Bronchial epithelial cell (primary cell): ENCODE data around the gene TGFB3. TPM values are rescaled to one million over a fixed set of nuclear protein-coding genes. Genes with fewer than 3 reads are reported as not detected.

ENCODE experiments used
- DNase-seq: peaks from one replicate; pipeline ENCODE4 v3.0.0-alpha.2; 2010; ENCODE audit warnings: low read depth
- FAIRE-seq: peaks from 2 replicates; lab custom pipeline; 2011; peaks lifted over from hg19 to GRCh38; lab: Jason Lieb, UNC
- H3K27me3 ChIP-seq: 2 replicates; pipeline ENCODE4 v1.5.1; 2011; ENCODE audit warnings: low read length; ENCODE audit not compliant: control insufficient read depth, insufficient read depth
- H3K36me3 ChIP-seq: 2 replicates; pipeline ENCODE4 v1.5.1; 2011; ENCODE audit warnings: low read length; ENCODE audit not compliant: control insufficient read depth, insufficient read depth
- H3K4me3 ChIP-seq: 2 replicates; pipeline ENCODE4 v1.5.1; 2011; ENCODE audit warnings: mild to moderate bottlenecking, low read depth, low read length, control low read depth
- total RNA-seq: library from RNA; depleted of rRNA; stranded (reverse); fragments of >200 nt; gene quantifications from 2 replicates; pipeline ENCODE4 v1.2.1, GENCODE V29; 2014
- TF ChIP-seq, protein P1 (sequence below): IDR thresholded peaks from 2 replicates; pipeline ENCODE4 v1.5.1; 2011; ENCODE audit warnings: mild to moderate bottlenecking, moderate library complexity, low read length, control low read depth, inconsistent platforms; ENCODE audit not compliant: insufficient read depth, severe bottlenecking

TGFB3 gene
- total RNA-seq, 1 donor from 2014 or later: 1.3 TPM

GRCh38 chr14:75917946-75918335, 63.9 kb downstream of the TGFB3 start:
- TF ChIP-seq, protein P1, sequence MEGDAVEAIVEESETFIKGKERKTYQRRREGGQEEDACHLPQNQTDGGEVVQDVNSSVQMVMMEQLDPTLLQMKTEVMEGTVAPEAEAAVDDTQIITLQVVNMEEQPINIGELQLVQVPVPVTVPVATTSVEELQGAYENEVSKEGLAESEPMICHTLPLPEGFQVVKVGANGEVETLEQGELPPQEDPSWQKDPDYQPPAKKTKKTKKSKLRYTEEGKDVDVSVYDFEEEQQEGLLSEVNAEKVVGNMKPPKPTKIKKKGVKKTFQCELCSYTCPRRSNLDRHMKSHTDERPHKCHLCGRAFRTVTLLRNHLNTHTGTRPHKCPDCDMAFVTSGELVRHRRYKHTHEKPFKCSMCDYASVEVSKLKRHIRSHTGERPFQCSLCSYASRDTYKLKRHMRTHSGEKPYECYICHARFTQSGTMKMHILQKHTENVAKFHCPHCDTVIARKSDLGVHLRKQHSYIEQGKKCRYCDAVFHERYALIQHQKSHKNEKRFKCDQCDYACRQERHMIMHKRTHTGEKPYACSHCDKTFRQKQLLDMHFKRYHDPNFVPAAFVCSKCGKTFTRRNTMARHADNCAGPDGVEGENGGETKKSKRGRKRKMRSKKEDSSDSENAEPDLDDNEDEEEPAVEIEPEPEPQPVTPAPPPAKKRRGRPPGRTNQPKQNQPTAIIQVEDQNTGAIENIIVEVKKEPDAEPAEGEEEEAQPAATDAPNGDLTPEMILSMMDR: no peak
- Histone ChIP-seq H3K36me3 (no peaks in the 10 kb centered on the region), H3K27me3 (no peaks in the 10 kb centered on the region), H3K4me3 (no peak overlapping the region)
- FAIRE-seq: no peak
- DNase-seq: no peak

GRCh38 chr14:75917322-75917945, 64.4 kb downstream of the TGFB3 start:
- TF ChIP-seq, protein P1: no peak
- FAIRE-seq: no peak

GRCh38 chr14:75915045-75915444, 66.8 kb downstream of the TGFB3 start:
- no peak for FAIRE-seq
- H3K36me3 ChIP-seq: no peaks in the 10 kb centered on the region
- TF ChIP-seq, protein P1: no peak
- peak; percentile 37 for DNase-seq
- no peak overlapping the region for H3K4me3 ChIP-seq
- H3K27me3 ChIP-seq: no peaks in the 10 kb centered on the region

More at GRCh38 chr14:75917322-75917945, 64.4 kb downstream of the TGFB3 start:
- no peak for DNase-seq
- no peaks in the 10 kb centered on the region for H3K27me3 ChIP-seq
- H3K4me3 ChIP-seq: no peak overlapping the region
- no peaks in the 10 kb centered on the region for H3K36me3 ChIP-seq

DNA sequence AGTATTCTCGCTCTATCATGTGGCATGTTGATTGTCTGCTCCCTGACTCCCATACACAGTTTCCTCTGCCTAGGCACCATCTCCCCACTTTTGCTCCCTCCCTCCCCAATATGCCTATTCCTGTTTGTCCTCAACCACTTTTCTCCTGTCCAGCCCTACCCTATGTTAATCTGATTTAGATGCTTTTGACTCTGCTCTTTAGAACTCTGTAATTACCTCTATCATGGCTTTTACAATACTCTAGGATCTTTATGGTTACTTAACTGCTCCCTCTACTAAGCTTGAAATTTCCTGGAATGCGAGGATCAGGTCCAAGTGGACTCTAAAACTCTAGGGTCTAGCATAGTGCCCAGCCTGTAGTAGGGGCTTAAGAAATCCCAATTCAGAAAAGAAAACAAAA, 68.6 kb downstream of the TGFB3 start:
- TF ChIP-seq, protein P1: no peak
- no peak for DNase-seq
- H3K27me3 ChIP-seq: no peaks in the 10 kb centered on the region
- no peak for FAIRE-seq
- peaks cover under 1% of the 10 kb centered on the region for H3K36me3 ChIP-seq
- H3K4me3 ChIP-seq: no peak overlapping the region

DNA sequence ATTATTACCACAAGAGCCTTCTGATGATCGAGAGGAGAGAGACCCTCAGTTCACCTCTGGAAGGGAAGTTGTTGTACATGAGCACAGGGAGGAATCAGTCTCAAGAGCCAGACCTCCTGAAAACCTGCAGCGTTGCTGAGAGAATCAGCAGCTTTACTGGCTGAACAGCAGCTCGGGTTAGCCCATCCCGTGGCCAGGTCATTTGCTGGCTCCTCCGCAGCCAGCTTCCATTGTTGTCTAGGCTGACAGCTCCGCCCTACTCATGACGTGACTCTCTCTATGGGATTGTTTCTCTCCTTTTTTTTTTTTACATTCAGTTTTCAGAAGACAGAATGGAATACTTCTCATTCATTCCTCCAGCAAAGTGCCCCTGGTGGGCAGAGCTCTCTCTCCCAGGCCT, 69.9 kb downstream of the TGFB3 start:
- Histone ChIP-seq H3K4me3 (no peak overlapping the region), H3K36me3 (peaks cover 4% of the 10 kb centered on the region), H3K27me3 (no peaks in the 10 kb centered on the region)
- TF ChIP-seq, protein P1: no peak
- no peak for DNase-seq
- no peak for FAIRE-seq

GRCh38 chr14:75910048-75910447, 71.7 kb downstream of the TGFB3 start:
- Histone ChIP-seq H3K36me3 (peaks cover 4% of the 10 kb centered on the region), H3K27me3 (no peaks in the 10 kb centered on the region), H3K4me3 (no peak overlapping the region)
- no peak for FAIRE-seq
- no peak for DNase-seq
- TF ChIP-seq, protein P1: no peak
